PC-9 (cell line): ENCODE measurements around the gene DZIP1. TPM values are rescaled to one million over a fixed set of nuclear protein-coding genes. Genes with fewer than 3 reads are reported as not detected.

Experiments
- BruUV-seq: library from RNA; stranded (reverse); fragments of 400-500 nt; replicated peaks from 2 replicates; lab custom pipeline; 2021; lab: Mats Ljungman, UMichigan
- CTCF ChIA-PET: fragments of 300-600 bp; sonication (Branson Sonifier 250); formaldehyde crosslinking; loops from one replicate; lab custom pipeline; 2022; ENCODE audit warnings: antibody characterized with exemption; lab: Charles Lee
- POLR2A ChIA-PET: fragments of 300-600 bp; sonication (Branson Sonifier 250); formaldehyde crosslinking; loops from one replicate; lab custom pipeline; 2022; ENCODE audit warnings: antibody characterized with exemption; ENCODE audit not compliant: unreplicated experiment; lab: Charles Lee
- DNase-seq, 2 experiments: peaks; one replicate each; pipeline versions ENCODE4 v3.0.0 to v3.0.0-alpha.2; 2015 to 2022; ENCODE audit warnings: mixed read lengths in 1 of 2
- H2AFZ ChIP-seq: fragments of 200-600 bp; sonication (generic); 2 replicates; pipeline ENCODE4 v1.8.1; 2017; ENCODE audit warnings: antibody characterized with exemption
- H3F3A ChIP-seq: fragments of 200-600 bp; sonication (generic); 2 replicates; pipeline ENCODE4 v1.8.1; 2017; ENCODE audit warnings: antibody characterized with exemption, mild to moderate bottlenecking, low read depth; ENCODE audit not compliant: insufficient read depth
- H3K27ac ChIP-seq: fragments of 200-600 bp; sonication (generic); 2 replicates; pipeline ENCODE4 v1.6.1; 2016; ENCODE audit warnings: mixed run types
- H3K27me3 ChIP-seq: fragments of 200-600 bp; sonication (generic); 2 replicates; pipeline ENCODE4 v1.6.1; 2016; ENCODE audit warnings: low read depth, mixed run types; ENCODE audit not compliant: insufficient read depth
- H3K36me3 ChIP-seq: fragments of 200-600 bp; sonication (generic); 2 replicates; pipeline ENCODE4 v1.6.1; 2016; ENCODE audit warnings: low read depth, mixed run types
- H3K4me1 ChIP-seq: fragments of 200-600 bp; sonication (generic); replicated peaks from 2 replicates; pipeline ENCODE4 v1.6.1; 2016; ENCODE audit warnings: mixed run types; ENCODE audit not compliant: insufficient read depth
- H3K4me2 ChIP-seq: fragments of 200-600 bp; sonication (generic); 2 replicates; pipeline ENCODE4 v1.6.1; 2017; ENCODE audit warnings: mixed run types
- H3K4me3 ChIP-seq: fragments of 200-600 bp; sonication (generic); 2 replicates; pipeline ENCODE4 v1.6.1; 2016; ENCODE audit warnings: mixed run types
- H3K79me2 ChIP-seq: fragments of 200-600 bp; sonication (generic); 2 replicates; pipeline ENCODE4 v1.6.1; 2017; ENCODE audit warnings: low read depth, mixed run types
- H3K9me2 ChIP-seq: fragments of 200-600 bp; sonication (generic); 2 replicates; pipeline ENCODE4 v1.8.1; 2017; ENCODE audit warnings: mild to moderate bottlenecking; ENCODE audit not compliant: insufficient read depth
- H3K9me3 ChIP-seq: fragments of 200-600 bp; sonication (generic); 2 replicates; pipeline ENCODE4 v1.8.1; 2016; ENCODE audit warnings: low read depth; ENCODE audit not compliant: insufficient read depth
- H4K20me1 ChIP-seq: fragments of 200-600 bp; sonication (generic); 2 replicates; pipeline ENCODE4 v1.8.1; 2017; ENCODE audit not compliant: insufficient read depth
- EZH2 ChIP-seq: fragments of 200-600 bp; sonication (generic); IDR thresholded peaks from 2 replicates; pipeline ENCODE4 v1.8.0; 2017; ENCODE audit warnings: antibody characterized with exemption, low read depth
- intact Hi-C: fragments of 100-400 bp; cut with micrococcal nuclease; formaldehyde crosslinking; loops from one replicate; pipeline ENCODE4 v1.10.0; 2022; ENCODE audit not compliant: unreplicated experiment
- total RNA-seq: library from RNA; stranded (reverse); gene quantifications from 2 replicates; pipeline ENCODE4 v1.2.3, GENCODE V29; 2021
- TF ChIP-seq, protein P1 (sequence below): fragments of 200-600 bp; sonication (generic); conservative IDR thresholded peaks from 2 replicates; pipeline ENCODE4 v1.6.1; 2017; ENCODE audit warnings: mixed run types, antibody characterized with exemption, mild to moderate bottlenecking, moderate library complexity

Gene DZIP1
- total RNA-seq, 1 experiment from 2014 or later: not detected

DNA sequence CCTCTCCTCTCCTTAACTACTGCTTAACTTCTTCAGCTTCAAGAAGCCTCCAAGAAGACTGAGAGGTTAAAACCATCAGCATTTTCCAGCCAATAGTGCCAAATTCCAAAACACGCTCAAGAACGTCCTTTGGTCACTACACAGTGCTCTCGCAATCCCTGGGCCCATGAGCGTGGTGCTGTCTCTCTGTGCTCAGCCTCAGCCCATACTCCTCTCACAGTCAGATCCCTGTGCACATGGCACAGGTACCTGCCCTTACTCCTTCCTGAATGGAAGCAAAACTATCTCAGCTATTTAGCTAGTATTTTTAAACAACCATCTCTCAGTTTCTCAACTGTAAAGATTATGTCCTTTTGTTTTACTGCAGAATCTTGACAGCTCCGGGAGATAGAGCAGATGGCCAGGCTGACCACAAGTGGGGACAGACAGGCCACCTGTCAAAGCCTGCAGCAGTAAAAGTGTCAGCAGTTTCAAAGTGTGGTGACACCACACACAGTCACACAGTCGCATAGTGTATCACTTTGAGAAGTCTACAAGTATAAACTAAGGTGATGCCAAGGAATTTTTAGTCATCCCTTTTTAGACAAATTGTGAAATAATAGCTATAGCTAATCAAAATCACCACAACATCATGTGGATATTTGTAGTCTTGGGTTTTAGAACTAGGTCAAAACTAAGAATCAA lies 35.7 kb downstream of the DZIP1 start:
- Histone ChIP-seq H2AFZ (no peak overlapping the region), H3K4me3 (no peak overlapping the region), H3K4me2 (no peak overlapping the region), H3K9me3 (no peaks in the 10 kb centered on the region), H4K20me1 (no peaks in the 10 kb centered on the region), H3K79me2 (no peaks in the 10 kb centered on the region), H3K36me3 (no peaks in the 10 kb centered on the region), H3K9me2 (no peaks in the 10 kb centered on the region), H3K4me1 (peaks cover 35% of the 10 kb centered on the region), H3F3A (peaks cover 12% of the 10 kb centered on the region; the same call in 1 of the 2 replicates), H3K27me3 (no peaks in the 10 kb centered on the region), H3K27ac (no peak overlapping the region)
- no TSS peak for BruUV-seq
- intact Hi-C loops: no loop called here
- DNase-seq: no peak
- TF ChIP-seq, protein P1, sequence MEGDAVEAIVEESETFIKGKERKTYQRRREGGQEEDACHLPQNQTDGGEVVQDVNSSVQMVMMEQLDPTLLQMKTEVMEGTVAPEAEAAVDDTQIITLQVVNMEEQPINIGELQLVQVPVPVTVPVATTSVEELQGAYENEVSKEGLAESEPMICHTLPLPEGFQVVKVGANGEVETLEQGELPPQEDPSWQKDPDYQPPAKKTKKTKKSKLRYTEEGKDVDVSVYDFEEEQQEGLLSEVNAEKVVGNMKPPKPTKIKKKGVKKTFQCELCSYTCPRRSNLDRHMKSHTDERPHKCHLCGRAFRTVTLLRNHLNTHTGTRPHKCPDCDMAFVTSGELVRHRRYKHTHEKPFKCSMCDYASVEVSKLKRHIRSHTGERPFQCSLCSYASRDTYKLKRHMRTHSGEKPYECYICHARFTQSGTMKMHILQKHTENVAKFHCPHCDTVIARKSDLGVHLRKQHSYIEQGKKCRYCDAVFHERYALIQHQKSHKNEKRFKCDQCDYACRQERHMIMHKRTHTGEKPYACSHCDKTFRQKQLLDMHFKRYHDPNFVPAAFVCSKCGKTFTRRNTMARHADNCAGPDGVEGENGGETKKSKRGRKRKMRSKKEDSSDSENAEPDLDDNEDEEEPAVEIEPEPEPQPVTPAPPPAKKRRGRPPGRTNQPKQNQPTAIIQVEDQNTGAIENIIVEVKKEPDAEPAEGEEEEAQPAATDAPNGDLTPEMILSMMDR: no peak
- TF ChIP-seq EZH2: no peak
- CTCF ChIA-PET: no interaction called here
- POLR2A ChIA-PET: interaction anchor here (0.6 kb wide), 1 partner anchor 68 kb away, joined by 3 read pairs; the partner anchor contains the start of gene DNAJC3

DNA sequence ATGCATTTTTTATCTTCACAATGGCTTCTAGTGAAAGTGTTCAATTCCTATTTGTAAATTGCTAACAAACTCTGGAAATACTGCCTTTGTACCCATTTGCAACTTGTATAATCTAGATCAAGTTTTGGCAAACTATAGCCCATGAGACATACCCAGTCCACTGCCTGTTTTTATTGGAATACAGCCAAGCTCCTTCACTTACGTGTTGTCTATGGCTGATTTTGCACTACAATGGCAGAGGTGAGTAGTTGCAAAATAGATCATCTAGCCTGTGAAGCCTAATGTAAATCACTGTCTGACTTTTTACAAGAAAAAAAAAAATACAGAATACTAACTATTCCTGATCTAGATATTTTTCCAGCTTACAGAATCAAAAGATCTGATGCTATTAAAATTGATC lies 37.1 kb downstream of the DZIP1 start:
- Histone ChIP-seq H3K9me2 (no peaks in the 10 kb centered on the region), H3K4me2 (peak overlapping the region; percentile 27), H3K27ac (no peak overlapping the region), H3K27me3 (no peaks in the 10 kb centered on the region), H3K9me3 (no peaks in the 10 kb centered on the region), H3K4me1 (peaks cover 42% of the 10 kb centered on the region), H3K79me2 (no peaks in the 10 kb centered on the region), H2AFZ (no peak overlapping the region), H3K36me3 (no peaks in the 10 kb centered on the region), H3F3A (peaks cover 12% of the 10 kb centered on the region; the same call in 1 of the 2 replicates), H4K20me1 (no peaks in the 10 kb centered on the region), H3K4me3 (no peak overlapping the region)
- CTCF ChIA-PET: no interaction called here
- POLR2A ChIA-PET: no interaction called here
- BruUV-seq: no TSS peak
- TF ChIP-seq, protein P1: no peak
- TF ChIP-seq EZH2: no peak
- intact Hi-C loops: no loop called here
- peak in 1 of 2 experiments; percentile 83 for DNase-seq

DNA sequence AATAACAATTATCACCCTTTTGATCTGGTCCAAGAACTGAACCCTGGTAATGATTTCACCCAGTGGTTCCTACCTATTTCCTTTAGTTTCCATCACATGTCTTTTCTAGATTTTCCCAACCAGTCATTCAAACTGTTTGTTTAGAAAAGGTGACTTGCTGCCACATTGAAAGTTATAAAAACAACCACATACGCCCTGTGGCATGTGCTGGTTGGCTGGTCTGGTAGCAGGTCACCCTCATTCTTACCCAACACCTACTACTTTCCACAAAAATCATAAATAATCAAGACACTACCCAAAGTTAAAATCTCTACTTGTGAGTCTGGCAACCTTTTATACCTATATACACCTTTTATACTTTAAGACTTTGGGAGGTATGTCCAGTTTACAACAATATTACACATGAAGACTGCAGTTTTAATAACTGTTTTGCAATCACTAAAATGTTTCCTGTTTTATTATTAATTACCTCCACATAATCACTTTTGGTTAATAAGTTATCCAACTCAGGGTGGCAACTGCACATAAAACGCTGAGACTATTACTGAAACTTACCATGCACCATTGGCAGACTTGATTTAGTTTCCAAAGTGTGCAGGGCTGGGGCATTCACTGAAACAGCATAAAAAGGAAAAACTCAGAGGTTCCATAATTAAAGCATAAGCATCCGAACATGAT lies 38.9 kb downstream of the DZIP1 start:
- intact Hi-C loops: no loop called here
- POLR2A ChIA-PET: no interaction called here
- H3F3A ChIP-seq: peaks cover 12% of the 10 kb centered on the region; the same call in 1 of the 2 replicates

More for the DNA sequence above, 38.9 kb downstream of the DZIP1 start:
- H2AFZ ChIP-seq: no peak overlapping the region
- H3K4me2 ChIP-seq: no peak overlapping the region
- H3K9me2 ChIP-seq: no peaks in the 10 kb centered on the region
- 0 out of 2 replicates have a peak overlapping the region, but pooled peaks have one; percentile 51 for H3K27ac ChIP-seq
- TF ChIP-seq EZH2: no peak
- TF ChIP-seq, protein P1: no peak
- no peaks in the 10 kb centered on the region for H3K36me3 ChIP-seq
- H3K4me3 ChIP-seq: no peak overlapping the region
- CTCF ChIA-PET: no interaction called here
- no peaks in the 10 kb centered on the region for H3K9me3 ChIP-seq
- peaks cover 42% of the 10 kb centered on the region for H3K4me1 ChIP-seq
- H4K20me1 ChIP-seq: no peaks in the 10 kb centered on the region
- no TSS peak for BruUV-seq
- H3K79me2 ChIP-seq: no peaks in the 10 kb centered on the region
- H3K27me3 ChIP-seq: no peaks in the 10 kb centered on the region
- no peak for DNase-seq
